Loucy (cell line): ENCODE measurements around the gene ATE1.
"Not testable (repeated sequence)": the region's sequence is repeated elsewhere in the genome, so short reads cannot be mapped to it uniquely, and the experiment has no call there.

ENCODE experiments used
- H2AFZ ChIP-seq: fragments of 200-600 bp; sonication (generic); 2 replicates; pipeline ENCODE4 v1.6.0; 2016; ENCODE audit warnings: antibody characterized with exemption, mild to moderate bottlenecking, low read length, moderate library complexity
- H3F3A ChIP-seq: fragments of 200-600 bp; 2 replicates; pipeline ENCODE4 v1.6.0; 2016; ENCODE audit warnings: antibody characterized with exemption, low read depth, mild to moderate bottlenecking
- H3K27me3 ChIP-seq: fragments of 200-600 bp; sonication (generic); 2 replicates; pipeline ENCODE4 v1.6.1; 2014; ENCODE audit warnings: low read length, mild to moderate bottlenecking; ENCODE audit not compliant: insufficient read depth, poor library complexity, severe bottlenecking
- H3K36me3 ChIP-seq: fragments of 200-600 bp; sonication (generic); 2 replicates; pipeline ENCODE4 v1.6.1; 2016; ENCODE audit warnings: low read length; ENCODE audit not compliant: insufficient read depth
- H3K4me1 ChIP-seq: fragments of 200-600 bp; sonication (generic); 2 replicates; pipeline ENCODE4 v1.5.1; 2014; ENCODE audit warnings: low read length, mild to moderate bottlenecking; ENCODE audit not compliant: insufficient read depth, poor library complexity, severe bottlenecking
- H3K4me2 ChIP-seq: fragments of 200-600 bp; sonication (generic); 2 replicates; pipeline ENCODE4 v1.6.0; 2014; ENCODE audit warnings: antibody characterized with exemption, low read length, low read depth, mild to moderate bottlenecking; ENCODE audit not compliant: poor library complexity, severe bottlenecking
- H3K4me3 ChIP-seq: fragments of 200-600 bp; sonication (generic); 2 replicates; pipeline ENCODE4 v1.5.1; 2014; ENCODE audit warnings: low read length, mild to moderate bottlenecking, mixed read lengths; ENCODE audit not compliant: poor library complexity, severe bottlenecking
- H3K79me2 ChIP-seq: fragments of 200-600 bp; sonication (generic); 2 replicates; pipeline ENCODE4 v1.6.1; 2014; ENCODE audit warnings: low read length; ENCODE audit not compliant: insufficient read depth
- H3K9ac ChIP-seq: fragments of 200-600 bp; sonication (generic); 2 replicates; pipeline ENCODE4 v1.6.0; 2014; ENCODE audit warnings: mild to moderate bottlenecking, low read depth, low read length, moderate library complexity; ENCODE audit not compliant: poor library complexity, severe bottlenecking
- H3K9me2 ChIP-seq: fragments of 200-600 bp; sonication (generic); replicated peaks from 2 replicates; pipeline ENCODE4 v1.6.1; 2016; ENCODE audit warnings: low read depth, low read length, mixed read lengths
- H3K9me3 ChIP-seq: fragments of 200-600 bp; sonication (generic); 2 replicates; pipeline ENCODE4 v1.6.1; 2014; ENCODE audit warnings: mild to moderate bottlenecking, antibody characterized with exemption, low read length, low read depth; ENCODE audit not compliant: insufficient read depth
- H4K20me1 ChIP-seq: fragments of 200-600 bp; sonication (generic); 2 replicates; pipeline ENCODE4 v1.6.0; 2014; ENCODE audit warnings: antibody characterized with exemption, low read length, mild to moderate bottlenecking; ENCODE audit not compliant: insufficient read depth, poor library complexity, severe bottlenecking
- EZH2phosphoT487 ChIP-seq: fragments of 200-600 bp; IDR thresholded peaks from 2 replicates; pipeline ENCODE4 v1.6.1; 2018; ENCODE audit warnings: antibody characterized with exemption, mild to moderate bottlenecking, moderate library complexity, borderline replicate concordance
- TF ChIP-seq, protein P1 (sequence below): fragments of 200-600 bp; sonication (generic); conservative IDR thresholded peaks from 2 replicates; pipeline ENCODE4 v1.5.1; 2014; ENCODE audit warnings: mild to moderate bottlenecking, antibody characterized with exemption, low read length

Gene ATE1

DNA sequence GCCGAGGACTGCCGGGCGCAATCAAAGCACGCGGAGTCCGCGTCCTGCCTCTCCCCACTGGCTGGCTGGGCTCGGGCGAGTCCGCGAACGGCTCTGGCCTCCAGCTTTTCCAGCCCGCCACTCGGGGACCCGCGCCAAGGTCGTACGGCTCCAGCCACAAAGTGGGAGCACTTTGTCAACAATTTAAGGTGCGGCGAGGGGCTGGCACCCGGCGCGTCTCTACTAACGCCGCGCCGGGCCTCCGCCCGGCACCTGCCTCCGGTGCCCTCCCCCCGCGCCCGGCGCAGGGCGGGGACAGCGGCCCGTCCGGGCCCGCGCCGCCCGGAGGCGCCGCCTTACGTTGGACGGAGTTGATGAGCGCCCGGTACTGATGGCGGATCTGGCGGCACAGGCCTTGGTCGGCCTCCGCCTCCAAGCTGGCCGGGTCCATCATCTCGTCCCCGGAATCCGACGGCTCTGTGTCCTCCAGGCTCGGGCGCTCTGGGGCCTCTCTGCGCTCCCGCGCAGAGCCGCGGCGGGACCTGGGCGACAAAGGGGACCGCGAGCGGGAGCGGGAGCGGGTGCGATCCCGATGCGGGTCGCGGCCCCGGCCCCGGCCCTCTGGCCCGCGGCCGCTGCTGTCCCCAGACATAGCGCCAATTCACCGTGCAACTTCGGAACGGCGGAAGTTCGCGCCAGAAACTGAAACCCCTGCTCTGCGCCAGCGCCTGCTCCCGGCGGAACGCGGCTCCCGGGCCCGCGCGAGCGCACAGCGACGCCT lies 46.9 kb upstream of the ATE1 start, which contains the start of gene NSMCE4A:
Gene NSMCE4A, minus strand, starts transcription at position 683 of the 760 bp plus-strand sequence. Its CDS starts 52 bp downstream, at position 631.
- Histone ChIP-seq H4K20me1 (peaks cover 13% of the 10 kb centered on the region), H3K27me3 (no peaks in the 10 kb centered on the region), H3K4me3 (peak within 1 kb of the TSS; percentile 81), H3F3A (no peaks in the 10 kb centered on the region), H2AFZ (peak within 1 kb of the TSS; percentile 95), H3K9ac (peak within 1 kb of the TSS; percentile 94), H3K9me2 (no peaks in the 10 kb centered on the region), H3K79me2 (peaks cover 32% of the 10 kb centered on the region), H3K4me2 (peak within 1 kb of the TSS; percentile 90), H3K9me3 (no peaks in the 10 kb centered on the region; the same call in 1 of the 2 replicates), H3K4me1 (peaks cover 24% of the 10 kb centered on the region), H3K36me3 (peaks cover 6% of the 10 kb centered on the region; the same call in 1 of the 2 replicates)
- TF ChIP-seq, protein P1, sequence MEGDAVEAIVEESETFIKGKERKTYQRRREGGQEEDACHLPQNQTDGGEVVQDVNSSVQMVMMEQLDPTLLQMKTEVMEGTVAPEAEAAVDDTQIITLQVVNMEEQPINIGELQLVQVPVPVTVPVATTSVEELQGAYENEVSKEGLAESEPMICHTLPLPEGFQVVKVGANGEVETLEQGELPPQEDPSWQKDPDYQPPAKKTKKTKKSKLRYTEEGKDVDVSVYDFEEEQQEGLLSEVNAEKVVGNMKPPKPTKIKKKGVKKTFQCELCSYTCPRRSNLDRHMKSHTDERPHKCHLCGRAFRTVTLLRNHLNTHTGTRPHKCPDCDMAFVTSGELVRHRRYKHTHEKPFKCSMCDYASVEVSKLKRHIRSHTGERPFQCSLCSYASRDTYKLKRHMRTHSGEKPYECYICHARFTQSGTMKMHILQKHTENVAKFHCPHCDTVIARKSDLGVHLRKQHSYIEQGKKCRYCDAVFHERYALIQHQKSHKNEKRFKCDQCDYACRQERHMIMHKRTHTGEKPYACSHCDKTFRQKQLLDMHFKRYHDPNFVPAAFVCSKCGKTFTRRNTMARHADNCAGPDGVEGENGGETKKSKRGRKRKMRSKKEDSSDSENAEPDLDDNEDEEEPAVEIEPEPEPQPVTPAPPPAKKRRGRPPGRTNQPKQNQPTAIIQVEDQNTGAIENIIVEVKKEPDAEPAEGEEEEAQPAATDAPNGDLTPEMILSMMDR: no peak
- no peak for TF ChIP-seq EZH2phosphoT487

DNA sequence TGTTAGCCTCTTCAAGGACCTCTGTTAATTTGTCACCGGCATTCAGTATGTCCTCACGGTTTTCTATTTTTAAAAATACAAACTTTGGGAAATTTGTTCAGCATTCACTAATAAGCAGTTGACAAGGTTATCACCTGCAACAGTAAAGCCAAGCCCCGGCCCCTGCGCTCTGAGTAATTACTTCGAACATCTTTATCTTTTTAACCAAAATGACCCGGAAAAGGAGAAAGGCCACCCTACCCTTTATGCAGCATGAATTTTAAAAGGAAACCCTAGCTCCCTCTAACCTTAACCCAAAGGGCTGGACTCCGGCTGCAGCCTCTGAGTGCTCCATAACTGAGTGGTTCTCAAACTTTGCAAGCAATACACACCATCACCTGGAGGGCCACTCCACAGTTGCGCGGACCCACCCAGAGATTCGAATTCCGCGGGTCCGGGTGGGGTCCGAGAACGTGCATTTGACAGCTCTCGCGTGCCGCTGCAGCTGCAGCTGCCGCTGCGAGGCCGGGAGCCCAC lies 46.2 kb upstream of the ATE1 start:
- H3K27me3 ChIP-seq: no peaks in the 10 kb centered on the region
- H3F3A ChIP-seq: no peaks in the 10 kb centered on the region
- peak overlapping the region; percentile 95; the same call in 1 of the 2 replicates for H2AFZ ChIP-seq
- peaks cover 13% of the 10 kb centered on the region for H4K20me1 ChIP-seq
- H3K4me1 ChIP-seq: peaks cover 24% of the 10 kb centered on the region
- peak overlapping the region; percentile 94 for H3K9ac ChIP-seq
- H3K36me3 ChIP-seq: peaks cover 6% of the 10 kb centered on the region; the same call in 1 of the 2 replicates
- H3K9me2 ChIP-seq: no peaks in the 10 kb centered on the region
- peak overlapping the region; percentile 81 for H3K4me3 ChIP-seq
- no peaks in the 10 kb centered on the region; the same call in 1 of the 2 replicates for H3K9me3 ChIP-seq
- no peak for TF ChIP-seq EZH2phosphoT487
- peaks cover 32% of the 10 kb centered on the region for H3K79me2 ChIP-seq
- peak overlapping the region; percentile 90 for H3K4me2 ChIP-seq

DNA sequence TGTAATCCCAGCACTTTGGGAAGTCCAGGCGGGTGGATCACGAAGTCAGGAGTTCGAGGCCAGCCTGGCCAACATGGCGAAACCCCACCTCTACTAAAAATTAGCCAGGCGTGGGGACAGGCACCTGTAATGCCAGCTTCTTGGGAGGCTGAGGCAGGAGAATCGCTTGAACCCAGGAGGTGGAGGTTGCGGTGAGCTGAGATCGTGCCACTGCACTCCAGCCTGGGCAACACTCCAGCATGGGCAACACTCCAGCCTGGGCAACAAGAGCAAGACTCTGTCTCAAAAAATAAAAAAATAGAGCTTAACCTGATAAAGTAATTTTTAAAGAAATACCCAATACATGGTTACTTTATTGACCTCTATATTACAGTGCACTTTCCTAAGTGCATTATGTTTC lies 41.3 kb upstream of the ATE1 start:
- not testable (repeated sequence) for H3K27me3 ChIP-seq, H3K4me3 ChIP-seq, H3F3A ChIP-seq, H3K9me3 ChIP-seq, H3K4me2 ChIP-seq, H2AFZ ChIP-seq, H3K9ac ChIP-seq, H3K9me2 ChIP-seq
- Histone ChIP-seq H3K36me3 (peaks cover 49% of the 10 kb centered on the region; the same call in 1 of the 2 replicates), H3K79me2 (peaks cover 28% of the 10 kb centered on the region), H4K20me1 (peaks cover 14% of the 10 kb centered on the region), H3K4me1 (peaks cover 22% of the 10 kb centered on the region)

DNA sequence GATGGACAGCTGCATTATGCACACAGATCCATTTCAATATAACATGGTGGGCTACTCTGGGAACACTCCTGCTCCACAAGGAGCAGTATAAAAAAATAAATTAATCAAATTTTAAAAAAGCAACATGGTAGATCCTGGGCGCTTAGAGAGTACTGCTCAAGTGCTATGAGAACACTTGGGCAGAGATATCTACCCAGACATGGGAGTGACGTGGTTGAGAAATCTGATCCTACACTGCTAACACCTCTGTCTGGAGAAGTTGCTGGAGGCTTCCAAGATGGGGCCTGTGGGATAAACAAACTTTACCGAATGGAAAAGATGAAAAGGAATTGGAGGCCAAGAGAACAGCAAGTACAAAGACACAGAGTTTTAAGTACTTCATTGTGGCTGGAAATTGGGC lies 38.2 kb upstream of the ATE1 start:
- Histone ChIP-seq H3K4me2 (no peak overlapping the region), H4K20me1 (peaks cover 4% of the 10 kb centered on the region), H3K4me3 (no peak overlapping the region), H3K9me2 (no peaks in the 10 kb centered on the region), H3K9ac (no peak overlapping the region), H3K4me1 (no peaks in the 10 kb centered on the region), H2AFZ (no peak overlapping the region), H3F3A (no peaks in the 10 kb centered on the region), H3K36me3 (peaks cover 49% of the 10 kb centered on the region; the same call in 1 of the 2 replicates), H3K9me3 (no peaks in the 10 kb centered on the region), H3K79me2 (no peaks in the 10 kb centered on the region), H3K27me3 (no peaks in the 10 kb centered on the region)
- TF ChIP-seq EZH2phosphoT487: no peak
- TF ChIP-seq, protein P1: no peak
